Activated CD8-positive, alpha-beta memory T cell treated with anti-CD3 and anti-CD28 coated beads, Interleukin-2, amount 50 U/mL, for 1 hour (primary cell): ENCODE results near the gene CENPV.

Experiments used
- DNase-seq: peaks from one replicate; pipeline ENCODE4 v3.0.0-alpha.2; 2020; ENCODE audit errors: extremely low read depth

Gene CENPV

DNA sequence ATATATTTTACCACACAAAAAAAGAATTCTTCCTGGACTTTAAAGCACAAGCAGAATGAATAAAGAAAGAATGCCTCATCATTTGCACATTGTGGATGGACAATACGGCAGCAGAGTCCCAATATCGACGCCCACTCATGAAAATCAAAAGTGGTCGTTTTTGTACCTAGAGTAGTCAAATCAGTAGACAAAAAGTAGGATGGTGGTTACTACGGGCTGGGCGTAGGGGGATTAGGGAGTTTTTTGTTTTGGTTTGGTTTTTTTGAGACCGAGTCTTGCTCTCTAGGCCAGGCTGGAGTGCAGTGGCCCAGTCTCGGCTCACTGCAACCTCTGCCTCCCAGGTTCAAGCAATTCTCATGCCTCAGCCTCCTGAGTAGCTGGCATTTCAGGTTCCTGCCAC is 8.6 kb upstream of the CENPV start:
- DNase-seq, result no peak

- no peak for DNase-seq
Observed at GRCh38 chr17:16358394-16358793, 5.1 kb upstream of the CENPV start.

- no peak for DNase-seq
Observed at GRCh38 chr17:16354585-16354984, 1.3 kb upstream of the CENPV start.

DNA sequence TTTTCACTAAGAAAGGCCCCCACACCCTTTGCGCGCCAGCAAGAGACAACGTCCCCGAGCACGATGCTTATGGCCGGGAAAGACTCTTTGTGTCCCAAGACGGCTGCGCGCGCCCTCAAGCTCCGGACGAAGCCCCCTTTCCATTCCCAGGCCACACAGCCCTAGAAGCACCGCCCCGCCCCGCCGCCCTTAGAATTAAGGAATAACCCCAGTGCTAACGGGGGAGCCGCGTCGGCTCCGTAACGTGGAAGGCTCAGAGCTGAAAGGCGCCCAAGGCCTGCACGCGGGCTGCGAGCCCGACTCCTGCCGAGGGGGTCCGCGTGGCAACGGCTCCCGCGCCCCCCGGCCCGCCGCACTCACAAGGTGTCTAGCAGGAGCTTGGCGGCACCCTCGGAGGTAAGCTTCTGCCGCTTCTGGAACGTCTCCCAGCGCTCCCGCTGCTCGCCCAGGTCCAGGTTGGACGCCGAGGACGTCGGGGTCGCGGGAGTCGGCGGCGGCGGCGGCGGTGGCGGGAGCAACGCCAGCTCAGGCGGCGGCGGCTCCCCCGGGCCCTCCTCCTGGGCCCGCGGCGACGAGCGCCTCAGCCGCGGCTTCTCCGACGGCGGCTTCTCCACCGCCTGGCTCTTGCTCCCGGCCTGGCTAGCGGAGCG is 477 bp downstream of the CENPV start:
- DNase-seq, result no peak

- DNase-seq, result no peak
Observed at GRCh38 chr17:16352303-16352666, 984 bp downstream of the CENPV start.

DNA sequence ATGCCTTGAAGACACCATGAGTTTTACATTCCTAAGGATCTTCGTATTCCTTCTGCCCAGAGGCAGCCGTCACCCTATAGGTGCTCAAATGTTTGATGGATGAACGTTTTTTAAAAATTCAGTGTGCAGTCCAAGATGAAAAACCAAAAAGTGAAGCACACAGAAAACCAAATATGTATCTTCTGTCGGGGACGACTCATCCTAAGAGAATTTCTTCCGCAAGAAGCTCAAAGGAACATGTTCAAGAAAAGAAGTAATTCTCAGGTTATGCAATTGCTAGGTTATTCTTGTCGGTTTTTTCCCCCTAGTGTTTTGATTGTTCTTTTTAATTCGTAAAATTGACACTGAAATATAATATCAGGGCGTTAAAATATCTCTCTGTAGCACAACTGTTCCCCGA is 1.4 kb downstream of the CENPV start:
- no peak for DNase-seq

DNA sequence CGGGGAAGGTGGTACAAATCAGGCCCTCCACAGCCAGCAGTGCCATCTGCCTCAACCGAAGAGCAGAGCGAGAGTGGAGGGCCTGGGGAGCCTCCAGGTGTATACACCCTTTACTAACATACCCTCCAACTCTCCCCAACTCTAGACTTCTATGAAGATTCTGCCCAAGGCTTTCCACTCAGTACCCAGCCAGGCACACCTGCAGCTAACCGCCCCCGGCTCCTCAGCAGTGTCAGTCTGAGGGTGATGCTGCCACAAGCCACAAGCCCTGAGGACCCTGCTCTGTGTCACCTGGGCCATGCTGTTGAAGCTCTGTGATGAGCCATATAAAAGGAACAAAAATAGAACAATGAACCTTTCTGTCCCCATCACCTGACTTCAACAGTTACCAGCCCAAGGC is 3.8 kb downstream of the CENPV start:
- DNase-seq, result no peak

- DNase-seq, result no peak
Observed at GRCh38 chr17:16348586-16348985, 4.7 kb downstream of the CENPV start.

- DNase-seq, result no peak
Observed at GRCh38 chr17:16346721-16347271, 6.5 kb downstream of the CENPV start.

DNA sequence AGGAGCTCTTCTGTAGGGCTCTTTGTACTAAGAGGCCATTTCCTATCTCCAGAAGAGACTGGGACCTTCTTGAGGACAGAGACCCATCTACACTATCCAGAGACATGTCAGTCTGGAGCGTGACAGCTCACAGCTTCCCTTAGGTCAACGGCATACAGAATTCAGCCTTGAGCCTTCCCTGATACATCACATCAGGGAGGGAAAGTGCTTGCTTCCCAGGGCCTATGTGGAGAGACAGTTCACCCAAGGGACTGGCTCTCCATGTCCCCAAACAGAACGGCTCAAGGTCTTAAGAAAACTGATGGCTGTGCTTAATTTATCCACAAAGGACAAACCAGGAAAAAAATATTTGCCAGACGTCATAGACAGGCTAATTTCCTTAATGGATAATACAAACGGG is 7.7 kb downstream of the CENPV start:
- no peak for DNase-seq

GRCh38 chr17:16343569-16343968 is 9.7 kb downstream of the CENPV start:
- DNase-seq, result no peak

DNA sequence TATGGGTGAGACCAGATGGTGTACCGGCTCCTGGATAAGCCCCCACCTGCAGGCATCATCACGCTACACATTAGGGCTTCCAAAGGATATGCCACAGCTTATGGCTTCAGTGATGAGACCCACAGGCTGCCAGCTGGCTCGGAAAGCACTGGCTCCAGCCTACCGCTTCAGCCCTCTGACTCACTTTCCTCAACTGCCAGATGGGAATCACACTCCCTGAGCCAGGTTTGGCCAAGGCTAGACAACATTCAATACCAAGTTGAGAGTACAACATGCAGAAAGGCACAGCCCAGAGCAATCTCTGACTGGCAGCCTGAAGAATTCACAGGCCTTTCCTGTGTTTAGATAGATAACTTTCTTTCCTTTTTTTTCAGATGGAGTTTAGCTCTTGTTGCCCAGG is 10.3 kb downstream of the CENPV start:
- DNase-seq, result no peak

GRCh38 chr17:16339959-16340358 is 13.3 kb downstream of the CENPV start:
- DNase-seq, result no peak

DNA sequence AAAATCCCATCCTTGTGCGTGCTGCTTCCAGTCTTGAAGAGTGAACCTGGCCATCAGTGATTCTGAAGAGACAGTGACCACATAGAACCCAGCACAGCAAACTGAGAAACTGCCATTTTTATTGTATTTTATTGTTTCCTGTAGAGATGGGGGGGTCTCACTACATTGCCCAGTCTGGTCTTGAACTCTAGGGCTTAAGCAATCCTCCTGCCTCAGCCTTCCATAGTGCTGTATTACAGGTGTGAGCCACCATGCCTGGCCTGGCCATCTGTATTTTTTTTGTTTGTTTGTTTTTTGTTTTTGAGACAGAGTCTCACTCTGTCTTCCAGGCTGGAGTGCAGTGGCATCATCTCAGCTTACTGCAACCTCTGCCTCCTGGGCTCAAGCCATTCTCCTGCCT is 13.9 kb downstream of the CENPV start:
- DNase-seq, result no peak

- DNase-seq, result no peak
Observed at GRCh38 chr17:16338391-16338790, 14.9 kb downstream of the CENPV start.

- no peak for DNase-seq
Observed at GRCh38 chr17:16329519-16330271, 23.6 kb downstream of the CENPV start.

DNA sequence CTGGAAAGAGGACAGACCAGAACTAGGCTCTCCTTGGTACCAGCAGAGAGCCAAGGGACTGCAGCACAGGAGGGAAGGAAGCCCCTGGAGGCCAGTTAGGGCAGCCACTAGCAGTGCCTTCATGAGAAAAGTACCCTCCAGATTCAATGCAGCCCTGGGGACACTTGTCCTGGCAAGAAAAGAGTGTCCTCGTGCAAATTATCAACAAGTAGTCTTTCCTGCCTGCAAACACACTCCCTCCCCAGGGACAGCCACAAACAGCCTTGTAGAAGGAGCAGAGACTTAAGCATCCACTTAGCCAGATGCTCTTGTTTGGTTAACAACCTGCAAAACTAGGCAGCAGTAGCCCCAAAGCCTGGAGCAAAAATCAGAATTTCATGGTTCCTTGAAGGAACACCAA is 24.3 kb downstream of the CENPV start:
- DNase-seq, result no peak

GRCh38 chr17:16327018-16327417 is 26.3 kb downstream of the CENPV start:
- no peak for DNase-seq

DNA sequence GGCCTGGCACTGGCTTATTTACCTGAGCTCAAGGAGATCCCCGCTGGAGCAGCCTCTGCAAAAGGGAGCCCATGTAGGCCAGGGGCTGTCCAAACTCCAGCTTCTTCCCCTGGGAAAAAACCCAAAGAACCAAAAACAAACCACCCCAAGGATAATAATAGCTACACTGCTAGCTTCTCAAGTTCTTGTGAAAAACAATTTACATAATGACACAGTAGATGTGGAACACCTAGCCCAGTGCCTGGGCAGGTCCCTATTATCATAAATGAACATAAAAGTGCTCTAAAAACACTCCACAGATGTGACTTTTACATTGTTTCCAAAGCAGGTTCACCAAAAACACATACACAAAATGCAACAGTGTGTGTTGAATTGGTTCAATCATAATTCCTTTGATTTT is 27.3 kb downstream of the CENPV start:
- no peak for DNase-seq

DNA sequence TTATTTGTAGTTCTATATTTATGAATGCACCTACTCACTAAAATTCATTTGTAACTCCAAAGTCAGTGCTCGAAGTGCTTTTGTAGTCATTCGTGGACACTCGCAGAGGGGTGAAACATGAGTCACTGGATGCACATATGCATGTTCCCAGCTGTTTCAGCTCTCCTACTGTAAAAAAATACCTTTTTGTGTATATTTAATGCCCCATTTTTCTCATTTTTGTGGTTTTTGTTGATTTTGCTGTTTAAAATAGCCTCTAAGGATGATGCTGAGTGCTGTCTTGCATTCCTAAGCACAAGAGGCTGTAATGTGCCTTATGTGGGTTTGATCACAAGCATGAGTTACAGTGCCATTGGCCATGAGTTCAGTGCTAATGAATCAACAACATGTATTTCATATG is 30.6 kb downstream of the CENPV start:
- no peak for DNase-seq

- DNase-seq, result no peak
Observed at GRCh38 chr17:16319969-16320368, 33.3 kb downstream of the CENPV start.

DNA sequence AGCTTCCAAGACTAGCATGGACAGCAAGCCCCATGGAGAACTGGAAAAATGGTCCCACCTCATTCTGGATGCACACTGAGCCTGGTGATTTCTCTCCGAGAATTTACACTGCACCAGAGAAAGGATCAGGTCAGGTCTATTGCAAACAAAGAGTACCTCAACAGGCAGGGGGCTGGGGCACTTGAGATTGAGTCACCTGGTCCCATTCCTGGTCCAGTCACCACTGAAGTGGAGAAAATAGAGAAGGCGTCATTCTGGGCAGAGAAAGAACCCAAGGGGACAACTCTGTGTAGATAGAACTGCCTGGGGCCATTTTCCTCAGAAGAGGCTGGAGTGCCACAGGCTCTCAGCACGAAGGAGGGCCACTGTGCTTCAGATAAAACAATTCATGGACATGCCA is 38.4 kb downstream of the CENPV start:
- no peak for DNase-seq

GRCh38 chr17:16314189-16314588 is 39.1 kb downstream of the CENPV start:
- no peak for DNase-seq
